ENCODE measurements around the gene USP12.

DNA sequence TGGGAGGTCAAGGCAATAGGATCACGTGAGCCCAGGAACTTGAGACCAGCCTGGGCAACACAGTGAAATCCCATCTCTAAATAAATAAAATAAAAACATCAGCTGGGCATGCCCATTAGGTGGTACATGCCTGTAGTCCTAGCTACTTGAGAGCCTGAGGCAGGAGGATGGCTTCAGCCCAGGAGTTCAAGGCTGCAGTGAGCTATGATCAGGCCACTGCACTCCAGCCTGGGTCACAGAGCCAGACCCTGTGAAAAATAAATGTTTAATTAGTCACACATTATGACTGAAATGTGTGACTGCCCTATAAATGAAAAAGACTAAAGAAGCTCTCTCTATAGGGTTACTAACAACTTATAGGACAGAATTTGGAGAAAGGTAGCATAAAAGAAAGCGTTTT lies 37.7 kb downstream of the USP12 start:
- TF ChIP-seq POLR2A (IDR thresholded peaks at IDR 0.05) = no peak
- TF ChIP-seq, protein P1, sequence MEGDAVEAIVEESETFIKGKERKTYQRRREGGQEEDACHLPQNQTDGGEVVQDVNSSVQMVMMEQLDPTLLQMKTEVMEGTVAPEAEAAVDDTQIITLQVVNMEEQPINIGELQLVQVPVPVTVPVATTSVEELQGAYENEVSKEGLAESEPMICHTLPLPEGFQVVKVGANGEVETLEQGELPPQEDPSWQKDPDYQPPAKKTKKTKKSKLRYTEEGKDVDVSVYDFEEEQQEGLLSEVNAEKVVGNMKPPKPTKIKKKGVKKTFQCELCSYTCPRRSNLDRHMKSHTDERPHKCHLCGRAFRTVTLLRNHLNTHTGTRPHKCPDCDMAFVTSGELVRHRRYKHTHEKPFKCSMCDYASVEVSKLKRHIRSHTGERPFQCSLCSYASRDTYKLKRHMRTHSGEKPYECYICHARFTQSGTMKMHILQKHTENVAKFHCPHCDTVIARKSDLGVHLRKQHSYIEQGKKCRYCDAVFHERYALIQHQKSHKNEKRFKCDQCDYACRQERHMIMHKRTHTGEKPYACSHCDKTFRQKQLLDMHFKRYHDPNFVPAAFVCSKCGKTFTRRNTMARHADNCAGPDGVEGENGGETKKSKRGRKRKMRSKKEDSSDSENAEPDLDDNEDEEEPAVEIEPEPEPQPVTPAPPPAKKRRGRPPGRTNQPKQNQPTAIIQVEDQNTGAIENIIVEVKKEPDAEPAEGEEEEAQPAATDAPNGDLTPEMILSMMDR (IDR thresholded peaks at IDR 0.05) = no peak
